GM23248 (cell line): ENCODE data around the gene MANBA. TPM values are rescaled to one million over a fixed set of nuclear protein-coding genes. Genes with fewer than 3 reads are reported as not detected.
"Not testable (repeated sequence)": the region's sequence is repeated elsewhere in the genome, so short reads cannot be mapped to it uniquely, and the experiment has no call there.

Experiments used
- DNase-seq: peaks from one replicate; pipeline ENCODE4 v3.0.0-alpha.2; 2015
- H2AFZ ChIP-seq: fragments of 200-600 bp; sonication (generic); 2 replicates; pipeline ENCODE4 v1.6.1; 2016; ENCODE audit warnings: antibody characterized with exemption
- H3F3A ChIP-seq: fragments of 200-600 bp; sonication (generic); 2 replicates; pipeline ENCODE4 v1.6.1; 2016; ENCODE audit warnings: mild to moderate bottlenecking, antibody characterized with exemption, mixed run types; ENCODE audit not compliant: insufficient read depth
- H3K27ac ChIP-seq: fragments of 200-600 bp; sonication (generic); 2 replicates; pipeline ENCODE4 v1.5.1; 2016; ENCODE audit warnings: mild to moderate bottlenecking
- H3K27me3 ChIP-seq: fragments of 200-600 bp; sonication (generic); replicated peaks from 2 replicates; pipeline ENCODE4 v1.6.1; 2016; ENCODE audit warnings: mild to moderate bottlenecking; ENCODE audit not compliant: insufficient read depth
- H3K36me3 ChIP-seq: fragments of 200-600 bp; sonication (generic); 2 replicates; pipeline ENCODE4 v1.6.1; 2016; ENCODE audit warnings: low read depth, mild to moderate bottlenecking
- H3K4me1 ChIP-seq: fragments of 200-600 bp; sonication (generic); 2 replicates; pipeline ENCODE4 v1.6.1; 2016; ENCODE audit warnings: mild to moderate bottlenecking; ENCODE audit not compliant: insufficient read depth
- H3K4me2 ChIP-seq: fragments of 200-600 bp; sonication (generic); one replicate; pipeline ENCODE4 v1.6.1; 2016; ENCODE audit warnings: mild to moderate bottlenecking; ENCODE audit not compliant: unreplicated experiment
- H3K4me3 ChIP-seq: fragments of 200-600 bp; sonication (generic); 2 replicates; pipeline ENCODE4 v1.5.1; 2016; ENCODE audit warnings: mild to moderate bottlenecking
- H3K79me2 ChIP-seq: fragments of 200-600 bp; sonication (generic); 2 replicates; pipeline ENCODE4 v1.6.1; 2016; ENCODE audit warnings: mild to moderate bottlenecking; ENCODE audit not compliant: insufficient read depth
- H3K9ac ChIP-seq: fragments of 200-600 bp; sonication (generic); 2 replicates; pipeline ENCODE4 v1.6.1; 2016; ENCODE audit warnings: mild to moderate bottlenecking
- H3K9me2 ChIP-seq: fragments of 200-600 bp; sonication (generic); 2 replicates; pipeline ENCODE4 v1.6.1; 2016; ENCODE audit warnings: mixed run types, mild to moderate bottlenecking, moderate library complexity; ENCODE audit not compliant: insufficient read depth
- H3K9me3 ChIP-seq: fragments of 200-600 bp; sonication (generic); one replicate; pipeline ENCODE4 v1.6.1; 2017; ENCODE audit warnings: low read depth
- H4K20me1 ChIP-seq: fragments of 200-600 bp; sonication (generic); 2 replicates; pipeline ENCODE4 v1.6.0; 2016; ENCODE audit not compliant: insufficient read depth
- EZH2 ChIP-seq: fragments of 200-600 bp; sonication (generic); IDR thresholded peaks from 2 replicates; pipeline ENCODE4 v1.6.1; 2018; ENCODE audit warnings: antibody characterized with exemption, mild to moderate bottlenecking; ENCODE audit not compliant: insufficient read depth, poor library complexity, severe bottlenecking
- EZH2phosphoT487 ChIP-seq: fragments of 200-600 bp; sonication (generic); IDR thresholded peaks from 2 replicates; pipeline ENCODE4 v1.6.1; 2018; ENCODE audit warnings: antibody characterized with exemption, moderate library complexity, mild to moderate bottlenecking, low read depth; ENCODE audit not compliant: insufficient read depth
- WGBS, 2 experiments: methylation state at CpG; one replicate each; pipeline ENCODE4 v1.1.6; 2015 to 2017; ENCODE audit warnings: low lambda C conversion rate in 2 of 2, low coverage in 1 of 2; ENCODE audit errors: missing lambda C conversion rate in 2 of 2; 5-methylcytosine and 5-hydroxymethylcytosine counted together
- in situ Hi-C: fragments of 300-500 bp; cut with MboI; formaldehyde crosslinking; loops from 2 replicates; pipeline ENCODE4 v1.15.0; 2020
- polyA plus RNA-seq: library from polyadenylated mRNA; unstranded; fragments of >200 nt; fragmentation: Nextera tagmentation; extraction: Ambion mirVana; gene quantifications from 2 replicates; pipeline ENCODE4 v1.2.1, GENCODE V29; 2016
- total RNA-seq: library from RNA; depleted of rRNA; stranded (reverse); fragments of >200 nt; shearing (Covaris generic); gene quantifications from 2 replicates; pipeline ENCODE4 v1.2.3, GENCODE V29; 2014

Gene MANBA
- total and polyA plus RNA-seq, 2 experiments from 2014 or later, result 16.6 to 20.5 TPM

GRCh38 chr4:102758241-102759160 is 2.3 kb downstream of the MANBA start:
- in situ Hi-C loops, result no loop called here
- 86 to 87% methylated on average over 11 of the region's 11 CpGs for WGBS, 2 experiments
- H4K20me1 ChIP-seq, result no peaks in the 10 kb centered on the region
- no peaks in the 10 kb centered on the region for H3F3A ChIP-seq
- H3K9me2 ChIP-seq, result no peaks in the 10 kb centered on the region
- DNase-seq, result no peak
- H3K9me3 ChIP-seq, result no peaks in the 10 kb centered on the region
- no peak for TF ChIP-seq EZH2phosphoT487
- no peak for TF ChIP-seq EZH2
- no peaks in the 10 kb centered on the region for H3K27me3 ChIP-seq
- H3K9ac ChIP-seq, result no peak overlapping the region
- no peak overlapping the region for H3K27ac ChIP-seq
- H2AFZ ChIP-seq, result no peak overlapping the region
- no peak overlapping the region for H3K4me2 ChIP-seq
- H3K4me1 ChIP-seq, result no peaks in the 10 kb centered on the region
- peaks cover 42% of the 10 kb centered on the region for H3K79me2 ChIP-seq
- no peaks in the 10 kb centered on the region for H3K36me3 ChIP-seq
- H3K4me3 ChIP-seq, result no peak overlapping the region

GRCh38 chr4:102757681-102758080 is 3.1 kb downstream of the MANBA start:
- no peak overlapping the region for H3K27ac ChIP-seq
- H3K4me1 ChIP-seq, result no peaks in the 10 kb centered on the region
- no peaks in the 10 kb centered on the region for H3K27me3 ChIP-seq
- 63 to 76% methylated on average over 1 of the region's 1 CpG for WGBS, 2 experiments
- no peaks in the 10 kb centered on the region for H4K20me1 ChIP-seq
- H3K4me2 ChIP-seq, result no peak overlapping the region
- no peaks in the 10 kb centered on the region for H3K9me3 ChIP-seq
- H3K9me2 ChIP-seq, result no peaks in the 10 kb centered on the region
- no peaks in the 10 kb centered on the region for H3F3A ChIP-seq
- no peak for TF ChIP-seq EZH2
- TF ChIP-seq EZH2phosphoT487, result no peak
- H3K4me3 ChIP-seq, result no peak overlapping the region
- DNase-seq, result no peak
- no peaks in the 10 kb centered on the region for H3K36me3 ChIP-seq
- H3K79me2 ChIP-seq, result peaks cover 42% of the 10 kb centered on the region
- H3K9ac ChIP-seq, result no peak overlapping the region
- no peak overlapping the region for H2AFZ ChIP-seq
- in situ Hi-C loops, result no loop called here

- 73 to 80% methylated on average over 2 of the region's 2 CpGs for WGBS, 2 experiments
Observed at GRCh38 chr4:102754044-102754443, 6.7 kb downstream of the MANBA start.

GRCh38 chr4:102751941-102752340 is 8.8 kb downstream of the MANBA start:
- Histone ChIP-seq H4K20me1 (no peaks in the 10 kb centered on the region), H3K4me2 (no peak overlapping the region), H3K36me3 (no peaks in the 10 kb centered on the region), H3K9me2 (no peaks in the 10 kb centered on the region), H3F3A (no peaks in the 10 kb centered on the region), H3K9me3 (no peaks in the 10 kb centered on the region), H3K27ac (no peak overlapping the region), H2AFZ (no peak overlapping the region), H3K4me3 (no peak overlapping the region), H3K9ac (no peak overlapping the region), H3K4me1 (no peaks in the 10 kb centered on the region), H3K79me2 (peaks cover 14% of the 10 kb centered on the region), H3K27me3 (no peaks in the 10 kb centered on the region)
- in situ Hi-C loops, result no loop called here
- 87 to 95% methylated on average over 4 of the region's 4 CpGs for WGBS, 2 experiments
- TF ChIP-seq EZH2phosphoT487 (no peak), EZH2 (no peak)
- no peak for DNase-seq

More at GRCh38 chr4:102754044-102754443, 6.7 kb downstream of the MANBA start:
- Histone ChIP-seq H3K4me2 (no peak overlapping the region), H3K27me3 (no peaks in the 10 kb centered on the region), H4K20me1 (no peaks in the 10 kb centered on the region), H3F3A (no peaks in the 10 kb centered on the region), H3K9me2 (no peaks in the 10 kb centered on the region), H3K4me1 (no peaks in the 10 kb centered on the region), H3K9ac (no peak overlapping the region), H2AFZ (no peak overlapping the region), H3K4me3 (no peak overlapping the region), H3K36me3 (no peaks in the 10 kb centered on the region), H3K79me2 (peaks cover 35% of the 10 kb centered on the region), H3K27ac (no peak overlapping the region), H3K9me3 (no peaks in the 10 kb centered on the region)
- no peak for TF ChIP-seq EZH2
- no peak for TF ChIP-seq EZH2phosphoT487
- in situ Hi-C loops, result no loop called here
- DNase-seq, result no peak

GRCh38 chr4:102743352-102743751 is 17.4 kb downstream of the MANBA start:
- H3K9ac ChIP-seq, H2AFZ ChIP-seq, H3K79me2 ChIP-seq: not testable (repeated sequence)

GRCh38 chr4:102738802-102739201 is 22.0 kb downstream of the MANBA start:
- H3K9ac ChIP-seq, DNase-seq, in situ Hi-C loops, H3K79me2 ChIP-seq, H3K4me2 ChIP-seq, H3K27ac ChIP-seq, H3K27me3 ChIP-seq, H3K9me3 ChIP-seq, H2AFZ ChIP-seq, H3K4me1 ChIP-seq, H3K9me2 ChIP-seq, H4K20me1 ChIP-seq, H3K36me3 ChIP-seq, H3F3A ChIP-seq, H3K4me3 ChIP-seq: not testable (repeated sequence)
- WGBS, 2 experiments, result 65 to 72% methylated on average over 2 of the region's 2 CpGs

More at GRCh38 chr4:102743352-102743751, 17.4 kb downstream of the MANBA start:
- H3F3A ChIP-seq, H3K27ac ChIP-seq, DNase-seq, H3K4me1 ChIP-seq, H3K4me2 ChIP-seq, H4K20me1 ChIP-seq, H3K36me3 ChIP-seq, H3K9me2 ChIP-seq, in situ Hi-C loops, H3K9me3 ChIP-seq, H3K4me3 ChIP-seq, H3K27me3 ChIP-seq: not testable (repeated sequence)
- 91 to 99% methylated on average over 4 of the region's 4 CpGs for WGBS, 2 experiments
